Skin epidermis (tissue), 12 donors: ENCODE results near the gene PCAT7.

Source experiments
- H3K27ac ChIP-seq, 21 experiments: fragments of 200-600 bp; sonication (generic) in 11 of 21; one replicate each; pipeline ENCODE4 v1.5.0; 2020; ENCODE audit warnings: mild to moderate bottlenecking in 3 of 21, inconsistent platforms in 2 of 21, moderate library complexity in 2 of 21
- H3K4me3 ChIP-seq, 7 experiments: fragments of 200-600 bp; sonication (generic) in 2 of 7; one replicate each; pipeline ENCODE4 v1.5.0; 2020; ENCODE audit warnings: inconsistent platforms in 2 of 7, mild to moderate bottlenecking in 2 of 7, moderate library complexity in 1 of 7

The PCAT7 gene

GRCh38 chr9:94599102-94599501, 44.2 kb downstream of the PCAT7 start:
- Histone ChIP-seq H3K4me3 (no peak overlapping the region), H3K27ac (no peak overlapping the region)

GRCh38 chr9:94600258-94600657, 45.4 kb downstream of the PCAT7 start:
- no peak overlapping the region for H3K4me3 ChIP-seq

GRCh38 chr9:94600715-94601114, 45.8 kb downstream of the PCAT7 start:
- Histone ChIP-seq H3K4me3 (no peak overlapping the region), H3K27ac (no peak overlapping the region)

More at GRCh38 chr9:94600258-94600657, 45.4 kb downstream of the PCAT7 start:
- no peak overlapping the region for H3K27ac ChIP-seq

- Histone ChIP-seq H3K27ac (no peak overlapping the region), H3K4me3 (no peak overlapping the region)
Observed at GRCh38 chr9:94602666-94603065, 47.8 kb downstream of the PCAT7 start.

- no peak overlapping the region for H3K4me3 ChIP-seq
- no peak overlapping the region for H3K27ac ChIP-seq
Observed at GRCh38 chr9:94603259-94604160, 48.6 kb downstream of the PCAT7 start.

GRCh38 chr9:94606646-94607422, 52.0 kb downstream of the PCAT7 start:
- Histone ChIP-seq H3K4me3 (no peak overlapping the region), H3K27ac (no peak overlapping the region)

GRCh38 chr9:94607423-94607691, 52.5 kb downstream of the PCAT7 start:
- H3K4me3 ChIP-seq, result no peak overlapping the region
- H3K27ac ChIP-seq, result no peak overlapping the region

GRCh38 chr9:94610181-94610606, 55.3 kb downstream of the PCAT7 start:
- no peak overlapping the region for H3K27ac ChIP-seq

GRCh38 chr9:94611638-94612068, 56.8 kb downstream of the PCAT7 start:
- Histone ChIP-seq H3K27ac (no peak overlapping the region), H3K4me3 (no peak overlapping the region)

More at GRCh38 chr9:94610181-94610606, 55.3 kb downstream of the PCAT7 start:
- H3K4me3 ChIP-seq, result no peak overlapping the region

- H3K4me3 ChIP-seq, result no peak overlapping the region
- no peak overlapping the region for H3K27ac ChIP-seq
Observed at GRCh38 chr9:94612071-94612470, 57.2 kb downstream of the PCAT7 start.

- Histone ChIP-seq H3K4me3 (no peak overlapping the region), H3K27ac (no peak overlapping the region)
Observed at GRCh38 chr9:94613003-94613402, 58.1 kb downstream of the PCAT7 start.

- H3K4me3 ChIP-seq, result no peak overlapping the region
- no peak overlapping the region for H3K27ac ChIP-seq
Observed at GRCh38 chr9:94619026-94619425, 64.1 kb downstream of the PCAT7 start.
